Testis (tissue), 3 donors: ENCODE results near the gene BRSK2. TPM values are rescaled to one million over a fixed set of nuclear protein-coding genes. Genes with fewer than 3 reads are reported as not detected.

Source experiments
- DNase-seq: peaks from one replicate; pipeline ENCODE4 v3.0.0-alpha.2; 2019
- H3K27ac ChIP-seq, 2 donors: fragments of 200-600 bp; sonication (generic); one replicate each; pipeline ENCODE4 v1.5.1; 2019
- H3K27me3 ChIP-seq: fragments of 200-600 bp; sonication (generic); one replicate; pipeline ENCODE4 v1.5.1; 2019
- H3K36me3 ChIP-seq: fragments of 200-600 bp; sonication (generic); one replicate; pipeline ENCODE4 v1.5.1; 2017; ENCODE audit warnings: low read depth; ENCODE audit errors: missing control alignments
- H3K4me1 ChIP-seq: fragments of 200-600 bp; sonication (generic); one replicate; pipeline ENCODE4 v1.5.1; 2019
- H3K4me3 ChIP-seq, 2 donors: fragments of 200-600 bp; sonication (generic); one replicate each; pipeline ENCODE4 v1.5.1; 2017 to 2019
- H3K9me3 ChIP-seq: fragments of 200-600 bp; sonication (generic); one replicate; pipeline ENCODE4 v1.5.1; 2017
- POLR2A ChIP-seq: fragments of 450-650 bp; IDR thresholded peaks from one replicate; pipeline ENCODE4 v1.6.1; 2017; ENCODE audit warnings: antibody characterized with exemption, mild to moderate bottlenecking, moderate library complexity
- WGBS, 2 donors: methylation state at CpG; one replicate each; pipeline ENCODE4 v1.1.5; 2018; 5-methylcytosine and 5-hydroxymethylcytosine counted together
- intact Hi-C: fragments of 100-400 bp; cut with DNase I; formaldehyde crosslinking; loops from one replicate; pipeline ENCODE4 v1.15.1; 2023; ENCODE audit warnings: low total_unique reads
- polyA plus RNA-seq: library from polyadenylated mRNA; stranded (reverse); fragments of 350-450 nt; fragmentation: Illumina TruSeq; extraction: RNeasy Lipid Tissue Mini Kit (QIAGEN cat#74804); gene quantifications from one replicate; pipeline ENCODE4 v1.2.3, GENCODE V29; 2014; ENCODE audit warnings: low read depth, low replicate concordance; ENCODE audit not compliant: insufficient read depth
- total RNA-seq, 2 donors: library from RNA; depleted of rRNA; stranded (reverse); fragments of >200 nt; gene quantifications; one replicate each; pipeline ENCODE4 v1.2.3, GENCODE V29; 2016
- TF ChIP-seq, protein P1 (sequence below), 3 experiments: fragments of 450-650 bp in 2 of 3; fragments of 200-600 bp in 1 of 3; sonication (generic) in 1 of 3; IDR thresholded peaks; one replicate each; pipeline ENCODE4 v1.5.1; 2016 to 2019; ENCODE audit warnings: antibody characterized with exemption in 3 of 3, mild to moderate bottlenecking in 2 of 3, moderate library complexity in 1 of 3

The BRSK2 gene
- total and polyA plus RNA-seq, 3 donors from 2014 or later: 24.7 to 52.3 (median 49.1) TPM

DNA sequence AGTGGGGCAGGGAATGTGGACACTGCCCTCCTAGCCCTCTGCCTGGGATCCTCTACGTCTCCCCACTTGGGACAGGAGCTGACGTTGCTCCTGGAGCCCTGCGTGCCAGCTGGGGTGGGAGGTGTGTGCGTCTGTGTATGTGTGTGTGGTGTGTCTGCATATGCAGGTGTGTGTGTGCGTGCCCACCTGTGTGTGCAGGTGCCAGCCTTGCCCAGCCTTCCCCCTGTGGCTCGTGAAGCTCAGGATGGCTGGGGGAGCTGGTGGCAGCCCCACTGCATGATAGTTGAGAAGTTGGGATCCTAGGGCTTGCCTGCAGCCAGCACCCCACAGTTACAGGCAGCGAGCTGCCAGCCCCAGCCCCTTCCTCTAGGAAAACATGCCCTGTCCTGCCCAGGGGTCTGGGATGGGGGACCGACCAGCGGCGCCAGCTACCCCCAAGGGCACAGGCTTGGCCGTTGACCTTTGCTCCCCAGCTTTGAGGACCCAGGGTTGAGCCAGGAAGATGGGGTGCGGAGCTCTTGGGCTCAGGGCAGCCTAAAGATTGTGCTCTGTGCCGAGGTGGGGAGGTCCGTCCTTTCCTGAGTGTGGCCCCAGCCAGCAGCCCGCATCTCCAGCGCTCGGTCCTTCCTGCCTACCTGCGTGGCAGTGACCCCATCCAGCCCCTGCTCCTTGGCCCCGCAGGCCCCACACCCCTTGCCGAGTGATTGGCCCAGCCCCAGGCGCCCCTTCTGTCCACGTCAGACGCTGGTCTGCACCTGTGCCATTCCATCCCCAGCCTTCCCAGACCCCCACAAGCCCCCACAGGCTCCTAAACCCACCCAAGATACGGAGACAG, 15.7 kb downstream of the BRSK2 start:
- no peaks in the 10 kb centered on the region for H3K27me3 ChIP-seq
- 87 to 93% methylated on average over 16 to 23 of the region's 24 CpGs for WGBS, 2 donors

DNA sequence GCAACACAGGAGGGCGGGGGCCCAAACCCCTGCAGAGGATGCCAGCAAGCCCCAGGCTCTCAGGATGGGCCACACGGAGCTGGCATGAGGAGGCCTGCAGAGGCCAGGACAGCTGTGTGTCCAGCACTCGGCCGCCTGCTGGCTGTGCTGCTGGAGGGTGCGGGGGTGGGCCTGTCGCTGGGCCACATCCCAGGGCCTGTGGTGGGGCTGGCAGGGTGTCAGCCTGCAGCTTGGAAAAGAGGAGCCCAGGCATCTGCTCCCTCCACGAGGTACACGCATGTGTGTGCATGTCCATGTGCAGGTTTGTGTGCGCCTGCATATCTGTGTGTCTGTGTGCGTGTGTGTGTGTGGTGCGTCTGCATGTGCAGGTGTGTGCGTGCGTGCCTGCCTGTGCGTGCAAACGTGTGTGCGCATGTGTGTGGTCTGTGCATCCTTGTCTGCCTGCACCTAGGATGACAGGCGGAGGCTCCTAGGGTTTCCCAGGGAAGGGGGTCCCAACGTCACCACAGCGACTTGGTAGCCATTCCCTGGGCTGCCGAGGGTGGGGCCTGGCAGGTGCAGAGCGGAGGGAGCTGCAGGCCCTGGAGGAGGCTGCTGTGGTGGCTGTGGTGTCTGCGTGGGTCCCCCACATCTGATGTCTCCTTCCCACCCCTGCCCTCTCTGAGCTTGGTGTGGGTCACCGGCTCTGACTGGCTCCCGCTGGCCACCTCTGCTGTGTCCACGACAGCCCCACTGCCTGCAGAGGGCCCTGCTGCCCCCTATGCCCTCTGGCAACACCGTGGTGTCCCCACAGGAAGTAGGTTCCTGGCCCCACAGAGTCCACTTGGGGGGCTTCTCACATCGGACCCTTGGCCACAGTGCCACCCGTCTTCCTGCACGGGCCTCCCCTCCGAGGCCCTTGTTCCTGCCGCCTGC, 17.1 kb downstream of the BRSK2 start:
- H3K4me3 ChIP-seq: no peak overlapping the region
- H3K4me1 ChIP-seq: no peaks in the 10 kb centered on the region
- WGBS, 2 donors: 80 to 81% methylated on average over 2 to 31 of the region's 31 CpGs
- TF ChIP-seq, protein P1, sequence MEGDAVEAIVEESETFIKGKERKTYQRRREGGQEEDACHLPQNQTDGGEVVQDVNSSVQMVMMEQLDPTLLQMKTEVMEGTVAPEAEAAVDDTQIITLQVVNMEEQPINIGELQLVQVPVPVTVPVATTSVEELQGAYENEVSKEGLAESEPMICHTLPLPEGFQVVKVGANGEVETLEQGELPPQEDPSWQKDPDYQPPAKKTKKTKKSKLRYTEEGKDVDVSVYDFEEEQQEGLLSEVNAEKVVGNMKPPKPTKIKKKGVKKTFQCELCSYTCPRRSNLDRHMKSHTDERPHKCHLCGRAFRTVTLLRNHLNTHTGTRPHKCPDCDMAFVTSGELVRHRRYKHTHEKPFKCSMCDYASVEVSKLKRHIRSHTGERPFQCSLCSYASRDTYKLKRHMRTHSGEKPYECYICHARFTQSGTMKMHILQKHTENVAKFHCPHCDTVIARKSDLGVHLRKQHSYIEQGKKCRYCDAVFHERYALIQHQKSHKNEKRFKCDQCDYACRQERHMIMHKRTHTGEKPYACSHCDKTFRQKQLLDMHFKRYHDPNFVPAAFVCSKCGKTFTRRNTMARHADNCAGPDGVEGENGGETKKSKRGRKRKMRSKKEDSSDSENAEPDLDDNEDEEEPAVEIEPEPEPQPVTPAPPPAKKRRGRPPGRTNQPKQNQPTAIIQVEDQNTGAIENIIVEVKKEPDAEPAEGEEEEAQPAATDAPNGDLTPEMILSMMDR (IDR thresholded peaks at IDR 0.05): no peak
- no peak for TF ChIP-seq POLR2A
- H3K36me3 ChIP-seq: no peaks in the 10 kb centered on the region
- no peaks in the 10 kb centered on the region for H3K9me3 ChIP-seq
- H3K27me3 ChIP-seq: no peaks in the 10 kb centered on the region
- H3K27ac ChIP-seq: no peak overlapping the region
- no peak for DNase-seq
- intact Hi-C loops: no loop called here

More for the DNA sequence above, 15.7 kb downstream of the BRSK2 start:
- Histone ChIP-seq H3K4me1 (no peaks in the 10 kb centered on the region), H3K27ac (no peak overlapping the region), H3K36me3 (no peaks in the 10 kb centered on the region), H3K9me3 (no peaks in the 10 kb centered on the region), H3K4me3 (no peak overlapping the region)
- intact Hi-C loops: no loop called here
- TF ChIP-seq POLR2A: no peak
- TF ChIP-seq, protein P1 (IDR thresholded peaks at IDR 0.05): no peak
- DNase-seq: no peak

DNA sequence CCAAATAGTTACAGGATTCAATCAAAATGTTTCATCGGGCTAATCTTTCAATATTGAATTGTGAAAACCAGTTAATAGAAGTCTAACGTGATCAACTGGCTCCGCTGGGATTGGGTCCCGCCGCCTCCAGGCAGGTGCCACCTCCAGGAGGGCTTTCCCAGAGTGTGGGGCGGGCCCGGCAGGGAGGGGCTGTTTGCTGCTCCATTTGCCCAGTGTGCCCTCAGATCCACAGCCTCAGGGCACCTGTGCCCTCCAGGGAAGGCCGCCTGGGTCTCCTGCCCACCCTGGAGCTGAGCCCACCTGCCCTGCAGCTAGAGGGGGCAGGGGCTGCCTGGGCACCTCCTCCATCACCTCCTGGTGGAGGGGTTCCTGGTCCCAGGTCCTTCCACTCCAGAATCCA, 17.9 kb downstream of the BRSK2 start:
- H3K9me3 ChIP-seq: no peaks in the 10 kb centered on the region
- H3K4me3 ChIP-seq: no peak overlapping the region
- TF ChIP-seq, protein P1 (IDR thresholded peaks at IDR 0.05): no peak
- no peak for TF ChIP-seq POLR2A
- H3K27ac ChIP-seq: no peak overlapping the region
- WGBS, 2 donors: 79 to 87% methylated on average over 8 of the region's 8 CpGs
- intact Hi-C loops: no loop called here
- H3K36me3 ChIP-seq: no peaks in the 10 kb centered on the region
- H3K4me1 ChIP-seq: no peaks in the 10 kb centered on the region
- H3K27me3 ChIP-seq: no peaks in the 10 kb centered on the region
- DNase-seq: no peak

DNA sequence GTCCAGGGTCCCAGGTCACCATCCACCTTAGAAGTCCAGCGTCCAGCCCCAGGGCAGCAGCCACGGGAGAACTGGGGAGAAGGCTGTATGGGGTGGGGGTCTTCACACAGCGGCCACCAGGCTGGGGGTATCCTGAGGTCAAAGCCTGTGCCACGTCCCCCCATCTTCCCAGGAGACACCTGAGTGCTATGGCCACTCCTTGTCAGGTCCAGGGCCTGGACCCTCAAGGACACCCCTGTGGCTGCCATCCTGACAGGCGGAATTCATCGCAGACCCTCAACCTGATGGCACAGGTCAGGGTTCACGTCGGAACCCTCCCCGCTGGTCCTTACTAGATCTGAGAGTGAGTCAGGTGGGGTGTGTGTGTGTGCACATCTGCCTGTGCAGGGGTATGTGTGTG, 18.6 kb downstream of the BRSK2 start:
- intact Hi-C loops: no loop called here
- no peak overlapping the region for H3K27ac ChIP-seq
- 81% methylated on average over 9 of the region's 9 CpGs; no CpG with 5 or more reads in 1 of the 2 donors for WGBS, 2 donors

More for the DNA sequence above, 18.6 kb downstream of the BRSK2 start:
- Histone ChIP-seq H3K4me3 (no peak overlapping the region), H3K27me3 (no peaks in the 10 kb centered on the region), H3K9me3 (no peaks in the 10 kb centered on the region), H3K4me1 (no peaks in the 10 kb centered on the region), H3K36me3 (no peaks in the 10 kb centered on the region)
- no peak for DNase-seq
- no peak for TF ChIP-seq POLR2A
- TF ChIP-seq, protein P1 (IDR thresholded peaks at IDR 0.05): no peak
